NCI-H1436 treated with DMSO at 0.1 percent for 48 hours (cell line): ENCODE measurements around the gene NPW.

Source experiments
- DNase-seq: peaks from one replicate; lab custom pipeline; 2025; lab: John Stamatoyannopoulos, UW

NPW gene

GRCh38 chr16:2019518-2019920, at the start of gene NPW:
Gene NPW, plus strand, starts transcription at chr16:2019785.
- no peak for DNase-seq

GRCh38 chr16:1971796-1972489, 47.6 kb upstream of the NPW start, which contains the start of gene TBL3:
Gene TBL3, plus strand, starts transcription at chr16:1972053. Its CDS starts 112 bp downstream, at chr16:1972165.
- no peak for DNase-seq

- DNase-seq, result no peak
Measured at GRCh38 chr16:1972490-1972877, 47.1 kb upstream of the NPW start.

GRCh38 chr16:1973461-1974156, 46.0 kb upstream of the NPW start:
- no peak for DNase-seq

- no peak for DNase-seq
Measured at GRCh38 chr16:1974157-1975070, 45.2 kb upstream of the NPW start.

- no peak for DNase-seq
Measured at GRCh38 chr16:1975432-1976215, 44.0 kb upstream of the NPW start.

- DNase-seq, result no peak
Measured at GRCh38 chr16:1976216-1976520, 43.4 kb upstream of the NPW start.

- DNase-seq, result no peak
Measured at GRCh38 chr16:1976951-1977874, 42.4 kb upstream of the NPW start.

- DNase-seq, result no peak
Measured at GRCh38 chr16:1977875-1978268, 41.7 kb upstream of the NPW start.

GRCh38 chr16:1978476-1979120, 41.0 kb upstream of the NPW start:
- DNase-seq, result no peak

- no peak for DNase-seq
Measured at GRCh38 chr16:1979271-1980029, 40.1 kb upstream of the NPW start.

GRCh38 chr16:1980030-1980769, 39.4 kb upstream of the NPW start:
- DNase-seq, result no peak

- no peak for DNase-seq
Measured at GRCh38 chr16:1980770-1981087, 38.9 kb upstream of the NPW start.

GRCh38 chr16:1981398-1981836, 38.2 kb upstream of the NPW start, which contains the start of gene NOXO1:
Gene NOXO1, minus strand, starts transcription at chr16:1981469. Its CDS starts 290 bp downstream, at chr16:1981179.
- no peak for DNase-seq

GRCh38 chr16:1982013-1982433, 37.6 kb upstream of the NPW start:
- no peak for DNase-seq

GRCh38 chr16:1982991-1983543, 36.5 kb upstream of the NPW start:
- no peak for DNase-seq

- no peak for DNase-seq
Measured at GRCh38 chr16:1983544-1984346, 35.8 kb upstream of the NPW start, which contains the start of gene GFER. Gene GFER, plus strand, starts transcription at chr16:1984193. Its CDS starts 26 bp downstream, at chr16:1984219.
